ENCODE results near the gene SPON1.

The SPON1 gene

GRCh38 chr11:14299921-14300320 lies 337.4 kb downstream of the SPON1 start:
- no peak for DNase-seq

GRCh38 chr11:14300661-14301304 lies 338.3 kb downstream of the SPON1 start:
- DNase-seq = peak; percentile 60

- no peak for DNase-seq
Observed at GRCh38 chr11:14304601-14305000, 342.1 kb downstream of the SPON1 start.

- DNase-seq = no peak
Observed at GRCh38 chr11:14305649-14306048, 343.1 kb downstream of the SPON1 start.

GRCh38 chr11:14306481-14306880 lies 344.0 kb downstream of the SPON1 start:
- no peak for DNase-seq

- DNase-seq = peak; percentile 16
Observed at GRCh38 chr11:14308114-14308896, 345.8 kb downstream of the SPON1 start.

- DNase-seq = no peak
Observed at GRCh38 chr11:14308897-14309387, 346.4 kb downstream of the SPON1 start.

- DNase-seq = no peak
Observed at GRCh38 chr11:14309425-14310192, 347.1 kb downstream of the SPON1 start.

GRCh38 chr11:14310679-14311078 lies 348.2 kb downstream of the SPON1 start:
- DNase-seq = no peak

GRCh38 chr11:14312736-14313438 lies 350.4 kb downstream of the SPON1 start:
- DNase-seq = no peak

GRCh38 chr11:14314127-14314526 lies 351.6 kb downstream of the SPON1 start:
- no peak for DNase-seq

- DNase-seq = no peak
Observed at GRCh38 chr11:14315130-14315529, 352.6 kb downstream of the SPON1 start.

All from NCI-H1694 treated with DMSO at 0.1 percent for 48 hours (cell line).